ENCODE measurements around the gene LRRC8C. TPM values are rescaled to one million over a fixed set of nuclear protein-coding genes. Genes with fewer than 3 reads are reported as not detected.

LRRC8C gene
- total and polyA plus RNA-seq, 2 donors = 5.5 to 6.6 TPM

- no peak overlapping the region for H3K27ac ChIP-seq (ENCODE audit: low read depth in 1 of 2, low read length in 1 of 2)
- no peaks in the 10 kb centered on the region for H3K36me3 ChIP-seq (ENCODE audit: control insufficient read depth in 2 of 2, insufficient read depth in 2 of 2, low read length in 1 of 2)
- no peak for DNase-seq (ENCODE audit: low read depth in 6 of 9, low spot score in 9 of 9)
- H3K4me3 ChIP-seq (ENCODE audit: low read length in 2 of 2) = no peak overlapping the region
- no peaks in the 10 kb centered on the region for H3K27me3 ChIP-seq (ENCODE audit: control insufficient read depth in 2 of 2, insufficient read depth in 1 of 2, low read length in 1 of 2)
- 81% methylated on average over 6 of the region's 6 CpGs for WGBS
- no peaks in the 10 kb centered on the region for H3K4me1 ChIP-seq (ENCODE audit: control insufficient read depth in 2 of 2, insufficient read depth in 2 of 2, low read length in 2 of 2)
- H3K9me3 ChIP-seq (ENCODE audit: control insufficient read depth in 2 of 2, insufficient read depth in 1 of 2, low read length in 1 of 2) = no peaks in the 10 kb centered on the region
Measured at GRCh38 chr1:89672489-89673183, 39.7 kb downstream of the LRRC8C start.

- Histone ChIP-seq H3K36me3 (ENCODE audit: control insufficient read depth in 2 of 2, insufficient read depth in 2 of 2, low read length in 1 of 2) (no peaks in the 10 kb centered on the region), H3K4me3 (ENCODE audit: low read length in 2 of 2) (no peak overlapping the region), H3K27me3 (ENCODE audit: control insufficient read depth in 2 of 2, insufficient read depth in 1 of 2, low read length in 1 of 2) (no peaks in the 10 kb centered on the region), H3K9me3 (ENCODE audit: control insufficient read depth in 2 of 2, insufficient read depth in 1 of 2, low read length in 1 of 2) (no peaks in the 10 kb centered on the region), H3K4me1 (ENCODE audit: control insufficient read depth in 2 of 2, insufficient read depth in 2 of 2, low read length in 2 of 2) (no peaks in the 10 kb centered on the region), H3K27ac (ENCODE audit: low read depth in 1 of 2, low read length in 1 of 2) (no peak overlapping the region)
- no peak for DNase-seq (ENCODE audit: low read depth in 6 of 9, low spot score in 9 of 9)
- 56% methylated on average over 4 of the region's 4 CpGs for WGBS
Measured at GRCh38 chr1:89673251-89673650, 40.3 kb downstream of the LRRC8C start.

GRCh38 chr1:89675677-89676076 lies 42.8 kb downstream of the LRRC8C start:
- no peak overlapping the region for H3K4me3 ChIP-seq (ENCODE audit: low read length in 2 of 2)
- H3K4me1 ChIP-seq (ENCODE audit: control insufficient read depth in 2 of 2, insufficient read depth in 2 of 2, low read length in 2 of 2) = no peaks in the 10 kb centered on the region
- no peak for DNase-seq (ENCODE audit: low read depth in 6 of 9, low spot score in 9 of 9)
- 98% methylated on average over 4 of the region's 4 CpGs for WGBS
- H3K27me3 ChIP-seq (ENCODE audit: control insufficient read depth in 2 of 2, insufficient read depth in 1 of 2, low read length in 1 of 2) = no peaks in the 10 kb centered on the region
- H3K36me3 ChIP-seq (ENCODE audit: control insufficient read depth in 2 of 2, insufficient read depth in 2 of 2, low read length in 1 of 2) = no peaks in the 10 kb centered on the region
- H3K27ac ChIP-seq (ENCODE audit: low read depth in 1 of 2, low read length in 1 of 2) = no peak overlapping the region
- no peaks in the 10 kb centered on the region for H3K9me3 ChIP-seq (ENCODE audit: control insufficient read depth in 2 of 2, insufficient read depth in 1 of 2, low read length in 1 of 2)

GRCh38 chr1:89681045-89681729 lies 48.3 kb downstream of the LRRC8C start:
- Histone ChIP-seq H3K27ac (ENCODE audit: low read depth in 1 of 2, low read length in 1 of 2) (no peak overlapping the region), H3K27me3 (ENCODE audit: control insufficient read depth in 2 of 2, insufficient read depth in 1 of 2, low read length in 1 of 2) (no peaks in the 10 kb centered on the region), H3K4me1 (ENCODE audit: control insufficient read depth in 2 of 2, insufficient read depth in 2 of 2, low read length in 2 of 2) (no peaks in the 10 kb centered on the region), H3K36me3 (ENCODE audit: control insufficient read depth in 2 of 2, insufficient read depth in 2 of 2, low read length in 1 of 2) (no peaks in the 10 kb centered on the region), H3K4me3 (ENCODE audit: low read length in 2 of 2) (no peak overlapping the region), H3K9me3 (ENCODE audit: control insufficient read depth in 2 of 2, insufficient read depth in 1 of 2, low read length in 1 of 2) (no peaks in the 10 kb centered on the region)
- no peak for DNase-seq (ENCODE audit: low read depth in 6 of 9, low spot score in 9 of 9)
- WGBS = 97% methylated on average over 2 of the region's 2 CpGs

- Histone ChIP-seq H3K9me3 (ENCODE audit: control insufficient read depth in 2 of 2, insufficient read depth in 1 of 2, low read length in 1 of 2) (no peaks in the 10 kb centered on the region), H3K36me3 (ENCODE audit: control insufficient read depth in 2 of 2, insufficient read depth in 2 of 2, low read length in 1 of 2) (no peaks in the 10 kb centered on the region), H3K27ac (ENCODE audit: low read depth in 1 of 2, low read length in 1 of 2) (no peak overlapping the region), H3K4me1 (ENCODE audit: control insufficient read depth in 2 of 2, insufficient read depth in 2 of 2, low read length in 2 of 2) (no peaks in the 10 kb centered on the region), H3K4me3 (ENCODE audit: low read length in 2 of 2) (no peak overlapping the region), H3K27me3 (ENCODE audit: control insufficient read depth in 2 of 2, insufficient read depth in 1 of 2, low read length in 1 of 2) (no peaks in the 10 kb centered on the region)
- DNase-seq (ENCODE audit: low read depth in 6 of 9, low spot score in 9 of 9) = no peak
Measured at GRCh38 chr1:89682611-89683010, 49.7 kb downstream of the LRRC8C start.

- Histone ChIP-seq H3K9me3 (ENCODE audit: control insufficient read depth in 2 of 2, insufficient read depth in 1 of 2, low read length in 1 of 2) (no peaks in the 10 kb centered on the region), H3K4me1 (ENCODE audit: control insufficient read depth in 2 of 2, insufficient read depth in 2 of 2, low read length in 2 of 2) (no peaks in the 10 kb centered on the region), H3K36me3 (ENCODE audit: control insufficient read depth in 2 of 2, insufficient read depth in 2 of 2, low read length in 1 of 2) (no peaks in the 10 kb centered on the region), H3K27ac (ENCODE audit: low read depth in 1 of 2, low read length in 1 of 2) (no peak overlapping the region), H3K27me3 (ENCODE audit: control insufficient read depth in 2 of 2, insufficient read depth in 1 of 2, low read length in 1 of 2) (no peaks in the 10 kb centered on the region), H3K4me3 (ENCODE audit: low read length in 2 of 2) (no peak overlapping the region)
- DNase-seq (ENCODE audit: low read depth in 6 of 9, low spot score in 9 of 9) = no peak
- WGBS = 96% methylated on average over 2 of the region's 2 CpGs
Measured at GRCh38 chr1:89685461-89685860, 52.5 kb downstream of the LRRC8C start.

- H3K4me3 ChIP-seq (ENCODE audit: low read length in 2 of 2) = no peak overlapping the region
- H3K27ac ChIP-seq (ENCODE audit: low read depth in 1 of 2, low read length in 1 of 2) = no peak overlapping the region
- DNase-seq (ENCODE audit: low read depth in 6 of 9, low spot score in 9 of 9) = no peak
- H3K27me3 ChIP-seq (ENCODE audit: control insufficient read depth in 2 of 2, insufficient read depth in 1 of 2, low read length in 1 of 2) = no peaks in the 10 kb centered on the region
- 97% methylated on average over 5 of the region's 5 CpGs for WGBS
- no peaks in the 10 kb centered on the region for H3K4me1 ChIP-seq (ENCODE audit: control insufficient read depth in 2 of 2, insufficient read depth in 2 of 2, low read length in 2 of 2)
- H3K9me3 ChIP-seq (ENCODE audit: control insufficient read depth in 2 of 2, insufficient read depth in 1 of 2, low read length in 1 of 2) = no peaks in the 10 kb centered on the region
- no peaks in the 10 kb centered on the region for H3K36me3 ChIP-seq (ENCODE audit: control insufficient read depth in 2 of 2, insufficient read depth in 2 of 2, low read length in 1 of 2)
Measured at GRCh38 chr1:89686520-89686919, 53.6 kb downstream of the LRRC8C start.

- no peak for DNase-seq (ENCODE audit: low read depth in 6 of 9, low spot score in 9 of 9)
- Histone ChIP-seq H3K27ac (ENCODE audit: low read depth in 1 of 2, low read length in 1 of 2) (no peak overlapping the region), H3K4me1 (ENCODE audit: control insufficient read depth in 2 of 2, insufficient read depth in 2 of 2, low read length in 2 of 2) (no peaks in the 10 kb centered on the region), H3K9me3 (ENCODE audit: control insufficient read depth in 2 of 2, insufficient read depth in 1 of 2, low read length in 1 of 2) (no peaks in the 10 kb centered on the region), H3K27me3 (ENCODE audit: control insufficient read depth in 2 of 2, insufficient read depth in 1 of 2, low read length in 1 of 2) (no peaks in the 10 kb centered on the region), H3K4me3 (ENCODE audit: low read length in 2 of 2) (no peak overlapping the region), H3K36me3 (ENCODE audit: control insufficient read depth in 2 of 2, insufficient read depth in 2 of 2, low read length in 1 of 2) (no peaks in the 10 kb centered on the region)
Measured at GRCh38 chr1:89687254-89687653, 54.3 kb downstream of the LRRC8C start.

GRCh38 chr1:89688607-89689006 lies 55.7 kb downstream of the LRRC8C start:
- WGBS = 96% methylated on average over 1 of the region's 1 CpG
- Histone ChIP-seq H3K4me1 (ENCODE audit: control insufficient read depth in 2 of 2, insufficient read depth in 2 of 2, low read length in 2 of 2) (peaks cover 0 to 2% of the 10 kb centered on the region in 2 donors), H3K36me3 (ENCODE audit: control insufficient read depth in 2 of 2, insufficient read depth in 2 of 2, low read length in 1 of 2) (no peaks in the 10 kb centered on the region), H3K4me3 (ENCODE audit: low read length in 2 of 2) (no peak overlapping the region), H3K27ac (ENCODE audit: low read depth in 1 of 2, low read length in 1 of 2) (no peak overlapping the region), H3K27me3 (ENCODE audit: control insufficient read depth in 2 of 2, insufficient read depth in 1 of 2, low read length in 1 of 2) (no peaks in the 10 kb centered on the region), H3K9me3 (ENCODE audit: control insufficient read depth in 2 of 2, insufficient read depth in 1 of 2, low read length in 1 of 2) (no peaks in the 10 kb centered on the region)
- DNase-seq (ENCODE audit: low read depth in 6 of 9, low spot score in 9 of 9) = no peak

Measured in thymus (tissue), 11 donors.